Tongue (tissue), 2 donors: Measurements from ENCODE around the gene DIP2A. TPM values are rescaled to one million over a fixed set of nuclear protein-coding genes. Genes with fewer than 3 reads are reported as not detected.
"Not testable (repeated sequence)": the region's sequence is repeated elsewhere in the genome, so short reads cannot be mapped to it uniquely, and the experiment has no call there.

Experiments
- DNase-seq: peaks from one replicate; pipeline ENCODE4 v3.0.0-alpha.2; 2015
- total RNA-seq: library from RNA; depleted of rRNA; stranded (reverse); fragments of >200 nt; gene quantifications from one replicate; pipeline ENCODE4 v1.2.3, GENCODE V29; 2014

DIP2A gene
- total RNA-seq, 1 donor from 2014 or later: 36.1 TPM

GRCh38 chr21:46483300-46484295 lies 24.9 kb downstream of the DIP2A start:
- DNase-seq: no peak

- no peak for DNase-seq
Measured at GRCh38 chr21:46486481-46487126, 27.9 kb downstream of the DIP2A start.

- DNase-seq: no peak
Measured at GRCh38 chr21:46489162-46489663, 30.5 kb downstream of the DIP2A start.

- DNase-seq: no peak
Measured at GRCh38 chr21:46489800-46490199, 31.1 kb downstream of the DIP2A start.

DNA sequence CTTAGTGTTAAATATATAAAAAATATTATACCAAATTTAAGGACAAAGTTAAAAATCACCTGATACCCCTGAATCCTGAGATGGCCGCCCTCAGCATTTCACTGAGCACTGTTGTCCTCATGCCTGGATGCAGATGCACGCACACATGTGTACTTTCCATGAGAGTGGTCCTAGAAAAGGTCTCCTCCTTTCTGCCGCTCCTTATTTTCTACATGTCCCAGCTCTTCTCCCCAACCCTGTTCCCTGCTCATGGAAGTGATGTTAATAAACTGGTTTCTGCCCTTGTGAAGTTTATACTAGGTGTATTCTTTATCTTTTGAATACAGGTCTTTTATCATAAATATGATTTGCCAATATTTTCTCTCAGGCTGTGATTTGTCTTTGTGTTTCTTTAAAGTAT lies 32.9 kb downstream of the DIP2A start:
- DNase-seq: no peak

DNA sequence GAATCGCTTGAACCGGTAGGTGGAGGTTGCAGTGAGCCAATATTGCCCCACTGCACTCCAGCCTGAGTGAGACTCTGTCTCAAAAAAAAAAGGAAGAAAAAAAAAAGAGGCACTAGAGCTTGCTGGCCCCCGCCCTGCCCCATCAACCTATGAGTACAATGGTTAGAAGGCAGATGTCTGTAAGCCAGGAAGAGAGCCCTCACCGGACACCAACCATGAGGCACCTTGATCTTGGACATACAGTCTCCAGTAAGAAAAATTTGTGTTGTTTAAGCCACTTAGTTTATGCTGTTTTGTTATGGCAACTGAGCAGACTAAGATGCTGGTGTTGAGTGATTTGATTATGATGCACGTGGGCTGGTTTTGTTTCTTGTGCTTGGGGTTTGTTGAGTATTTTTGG lies 34.2 kb downstream of the DIP2A start:
- DNase-seq: no peak

DNA sequence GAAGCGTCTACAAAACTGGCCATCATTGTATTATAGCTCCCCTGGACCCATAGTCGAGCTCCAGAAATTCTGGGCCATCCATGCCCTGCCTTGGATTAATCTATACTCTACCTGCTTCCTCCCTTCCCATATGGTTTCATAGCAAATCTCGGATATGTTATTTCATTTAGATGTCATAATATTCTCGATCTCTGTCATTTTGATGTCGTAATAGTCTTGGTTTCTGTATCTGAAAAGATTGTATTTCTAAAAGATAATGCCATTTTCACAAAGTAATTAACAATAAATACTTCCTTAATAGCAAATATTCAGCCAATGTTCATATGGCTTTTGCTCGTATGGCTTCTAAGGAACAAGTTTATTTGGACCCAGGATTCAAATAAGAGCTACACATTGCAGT lies 35.1 kb downstream of the DIP2A start:
- no peak for DNase-seq

DNA sequence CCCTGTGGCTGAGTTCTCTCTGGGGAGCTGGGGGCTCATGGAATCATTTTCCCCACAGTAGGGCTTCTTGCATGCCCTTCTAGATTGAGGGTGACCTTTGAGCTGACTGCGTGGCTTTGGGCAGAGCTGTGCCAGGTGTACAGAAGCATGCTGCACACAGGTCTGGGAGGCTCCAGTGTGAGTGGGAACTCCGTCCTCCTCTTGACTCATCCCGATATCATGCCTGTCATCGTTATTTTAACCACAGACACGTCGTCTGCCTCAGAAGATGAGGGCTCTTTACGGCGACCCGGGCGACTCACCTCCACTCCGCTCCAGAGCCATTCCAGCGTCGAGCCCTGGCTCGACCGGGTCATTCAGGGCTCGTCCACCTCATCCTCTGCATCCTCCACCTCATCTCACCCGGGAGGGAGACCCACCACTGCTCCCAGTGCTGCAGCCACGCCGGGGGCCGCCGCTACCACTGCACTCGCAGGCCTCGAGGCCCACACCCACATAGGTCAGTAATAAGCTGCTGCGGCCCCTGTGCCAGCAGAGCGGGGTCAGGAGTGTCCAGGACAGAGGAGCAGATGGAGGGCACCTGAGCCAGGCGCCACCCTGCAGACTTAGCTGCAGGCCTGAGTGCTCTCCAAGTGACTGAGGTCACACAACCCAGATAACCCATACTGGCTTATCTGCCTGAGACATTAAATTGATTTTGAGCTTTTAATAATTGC lies 39.8 kb downstream of the DIP2A start:
- DNase-seq: no peak

DNA sequence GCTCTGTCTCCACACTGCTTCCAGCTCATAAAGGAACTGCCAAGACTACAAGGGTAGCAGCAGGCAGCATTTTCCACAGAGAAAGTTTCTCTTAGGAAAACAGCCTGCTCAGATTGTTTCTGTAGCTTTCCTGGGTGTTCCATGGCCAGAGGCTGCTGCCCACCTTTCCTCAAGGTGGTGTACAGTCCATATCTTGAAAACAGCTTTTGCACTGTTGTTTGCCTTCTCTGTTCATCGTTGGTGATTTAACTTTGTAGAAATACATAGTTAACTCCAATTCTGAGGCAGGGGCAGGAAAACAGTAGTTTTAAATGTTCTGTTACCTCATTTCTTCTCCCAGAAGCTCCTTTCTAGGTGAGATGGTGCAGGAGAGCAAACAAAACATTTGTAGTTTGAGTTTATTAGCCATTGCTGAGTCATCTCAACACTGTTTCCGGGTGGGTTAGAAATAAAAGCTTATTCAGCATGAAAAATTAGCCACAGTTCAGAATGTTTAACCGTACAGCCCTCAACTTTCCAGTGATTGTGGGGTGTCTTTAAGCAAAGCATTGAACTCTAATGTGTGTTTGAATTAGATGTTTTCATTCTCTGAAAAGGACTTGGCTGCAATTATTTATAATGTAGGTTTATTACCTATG lies 41.7 kb downstream of the DIP2A start:
- DNase-seq: no peak

DNA sequence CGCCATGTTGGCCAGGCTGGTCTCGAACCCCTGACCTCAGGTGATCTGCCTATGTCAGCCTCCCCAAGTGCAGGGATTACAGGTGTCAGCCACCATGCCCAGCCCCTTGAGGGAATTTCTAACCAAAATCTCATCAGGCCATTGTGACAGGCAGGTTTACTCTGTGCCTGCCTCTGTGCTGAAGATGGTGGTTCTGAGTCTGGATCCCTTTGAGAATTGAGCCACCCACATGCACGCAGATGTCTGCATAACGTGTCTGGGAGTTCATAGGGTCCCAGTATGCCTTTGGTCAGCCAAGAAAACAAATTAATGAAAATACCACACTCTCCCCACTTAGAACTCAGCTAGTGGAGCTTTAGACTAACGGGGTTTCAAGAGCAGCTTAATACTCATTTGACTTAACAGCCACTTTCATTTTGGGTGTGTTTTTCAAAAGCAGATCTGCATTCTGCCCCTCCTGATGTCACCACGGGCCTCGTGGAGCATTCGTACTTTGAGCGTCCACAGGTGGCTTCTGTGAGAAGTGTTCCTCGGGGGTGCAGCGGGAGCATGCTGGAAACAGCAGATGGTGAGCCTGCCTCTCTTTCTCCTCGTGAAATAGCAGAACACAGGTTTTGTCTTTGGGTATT lies 45.3 kb downstream of the DIP2A start:
- no peak for DNase-seq

GRCh38 chr21:46504666-46505065 lies 46.0 kb downstream of the DIP2A start:
- DNase-seq: no peak

DNA sequence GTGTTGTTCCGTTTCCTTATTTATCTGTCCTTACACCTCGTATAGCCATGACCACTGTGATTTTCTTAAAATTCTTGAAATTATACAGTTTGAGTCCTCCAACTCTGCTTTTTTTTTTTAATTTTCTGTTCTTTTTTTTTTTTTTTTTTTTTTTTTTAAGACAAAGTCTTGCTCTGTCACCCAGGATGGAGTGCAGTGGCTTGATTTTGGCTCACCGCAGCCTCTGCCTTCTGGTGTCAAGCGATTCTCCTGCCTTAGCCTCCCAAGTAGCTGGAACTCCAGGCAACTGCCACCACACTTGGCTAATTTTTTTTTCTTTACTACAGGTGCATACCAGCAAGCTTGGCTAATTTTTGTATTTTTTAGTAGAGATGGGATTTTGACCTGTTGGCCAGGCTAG lies 48.9 kb downstream of the DIP2A start:
- no peak for DNase-seq

- DNase-seq: peak; percentile 58
Measured at GRCh38 chr21:46509741-46510502, 51.2 kb downstream of the DIP2A start.

DNA sequence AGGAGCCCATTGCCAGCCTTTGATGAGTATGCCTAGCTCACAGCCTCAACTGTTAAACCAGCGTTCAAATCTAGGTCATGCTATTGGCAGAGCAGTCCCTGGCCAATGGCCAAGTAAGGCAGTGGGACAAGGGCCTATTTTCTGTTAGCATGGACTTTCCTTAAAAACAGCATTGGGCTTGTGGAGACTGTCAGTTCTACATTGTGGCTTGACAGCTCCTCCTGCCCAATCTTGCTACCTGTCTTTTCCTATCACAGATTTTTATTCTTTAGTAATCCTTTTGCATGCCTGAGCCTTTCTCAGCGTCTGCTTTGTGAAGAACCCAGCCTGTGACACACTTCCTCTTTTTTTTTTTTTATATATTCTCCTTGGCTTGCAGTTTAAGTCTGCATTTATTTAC lies 56.4 kb downstream of the DIP2A start:
- peak; percentile 41 for DNase-seq

DNA sequence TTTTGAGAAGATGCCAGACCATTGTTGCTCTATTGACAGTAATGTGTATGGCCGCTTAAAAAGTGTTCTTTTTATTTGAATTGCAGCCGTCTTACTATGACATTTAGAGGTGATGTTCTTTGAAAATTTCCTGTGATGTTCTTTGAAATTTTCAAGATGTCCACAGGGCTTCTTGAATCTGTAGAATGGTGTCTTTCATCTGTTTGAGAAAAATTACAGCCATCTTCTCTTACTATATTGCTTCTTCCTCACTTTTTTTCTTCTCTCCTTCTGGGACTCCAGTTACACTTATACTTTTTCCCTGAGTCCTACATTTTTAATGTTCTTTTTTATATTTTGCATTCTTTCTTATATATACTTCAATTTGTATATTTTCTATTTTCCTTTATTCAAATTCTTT lies 57.4 kb downstream of the DIP2A start:
- no peak for DNase-seq

GRCh38 chr21:46517361-46517760 lies 58.7 kb downstream of the DIP2A start:
- no peak for DNase-seq

GRCh38 chr21:46518983-46519583 lies 60.4 kb downstream of the DIP2A start:
- no peak for DNase-seq

DNA sequence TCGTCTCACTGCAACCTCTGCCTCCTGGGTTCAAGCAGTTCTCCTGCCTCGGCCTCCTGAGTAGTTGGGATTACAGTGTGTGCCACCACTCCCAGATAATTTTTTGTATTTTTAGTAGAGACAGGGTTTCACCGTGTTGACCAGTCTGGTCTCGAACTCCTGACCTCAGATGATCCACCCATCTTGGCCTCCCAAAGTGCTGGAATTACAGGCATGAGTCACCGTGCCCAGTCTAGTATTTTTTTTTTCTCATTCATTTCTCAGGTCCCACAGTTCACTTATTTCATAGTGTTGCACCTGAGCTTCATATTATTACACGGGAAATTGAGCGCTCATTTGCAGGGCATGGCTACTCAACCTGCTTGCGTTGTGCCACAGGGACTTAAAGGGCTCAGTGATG lies 68.7 kb downstream of the DIP2A start:
- not testable (repeated sequence) for DNase-seq

GRCh38 chr21:46527801-46528200 lies 69.1 kb downstream of the DIP2A start:
- DNase-seq: no peak

DNA sequence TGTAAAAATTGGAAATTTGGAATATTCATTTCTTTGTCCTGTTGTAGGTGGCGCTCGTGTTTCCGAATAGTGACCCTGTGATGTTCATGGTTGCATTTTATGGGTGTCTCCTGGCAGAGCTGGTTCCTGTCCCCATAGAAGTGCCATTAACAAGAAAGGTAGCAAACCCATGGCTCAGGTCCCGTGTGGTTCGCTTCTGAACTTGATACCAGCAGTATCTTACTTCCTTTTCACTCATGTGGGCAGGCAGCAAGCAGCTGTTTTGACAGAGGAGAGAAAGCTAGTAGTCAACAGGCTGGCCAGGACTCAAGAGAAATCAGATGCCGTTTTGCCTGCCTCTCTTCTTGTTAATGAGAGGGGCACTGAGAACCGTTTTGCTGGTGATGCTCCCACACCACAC lies 73.4 kb downstream of the DIP2A start:
- DNase-seq: no peak

DNA sequence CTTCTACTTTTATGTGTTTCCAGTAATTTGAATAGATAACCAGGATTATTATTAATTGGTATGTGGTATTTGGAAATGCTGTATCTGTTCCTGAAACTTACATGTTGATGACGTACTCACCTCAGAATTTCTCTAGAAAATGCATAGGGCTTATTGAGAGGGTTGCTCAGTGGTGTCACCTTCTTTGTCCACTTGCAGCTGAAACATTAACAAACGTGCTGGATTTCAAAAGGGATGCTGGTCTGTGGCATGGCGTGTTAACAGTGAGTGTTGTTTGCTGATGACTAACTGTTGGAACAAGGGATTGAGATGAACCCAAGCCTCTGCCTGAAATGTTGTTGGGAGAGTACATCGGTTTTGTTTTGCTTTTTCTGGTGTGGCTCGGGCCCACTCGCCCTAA lies 78.3 kb downstream of the DIP2A start:
- DNase-seq: no peak
